Measurements from ENCODE around the gene USP46. TPM values are rescaled to one million over a fixed set of nuclear protein-coding genes. Genes with fewer than 3 reads are reported as not detected.

Gene USP46
- total and polyA plus RNA-seq, 2 of the 8 experiments (the other 6 are each of a cell fraction or from before 2014, with no cell fraction given): 10.6 to 62.4 TPM

GRCh38 chr4:52560844-52561280 is 98.2 kb downstream of the USP46 start:
- ChIA-PET POLR2A (ENCODE audit: partially characterized antibody) (no interaction called here), CTCF (ENCODE audit: partially characterized antibody) (interaction anchor here (1.0 to 1.5 kb wide), 2 partner anchors 16 to 27 kb away, joined by 3 to 5 read pairs; no protein-coding TSS in a partner anchor)
- Histone ChIP-seq H3K56ac (replicated peaks; ENCODE audit: insufficient read length, low read depth, low read length) (no peak overlapping the region), H4K8ac (ENCODE audit: extremely low read depth, insufficient read depth, low read length) (no peak overlapping the region), H3K23ac (ENCODE audit: insufficient read length) (no peak overlapping the region), H3K14ac (ENCODE audit: insufficient read length) (no peak overlapping the region), H2AFZ (ENCODE audit: low read length) (no peak overlapping the region), H4K20me1 (replicated peaks in 1 of 2; ENCODE audit: control insufficient read depth in 1 of 2, insufficient read depth in 2 of 2, low read length in 2 of 2) (no peaks in the 10 kb centered on the region), H3K18ac (ENCODE audit: extremely low read depth, low read length) (no peak overlapping the region), H2BK20ac (ENCODE audit: low read length) (no peak overlapping the region; the same call in 1 of the 2 replicates), H3K23me2 (ENCODE audit: low read depth, low read length) (no peaks in the 10 kb centered on the region; the same call in 1 of the 2 replicates), H4K5ac (ENCODE audit: insufficient read length, low read depth, low read length) (no peak overlapping the region), H4K91ac (replicated peaks; ENCODE audit: insufficient read length, low read length) (no peak overlapping the region), H2AK5ac (ENCODE audit: low read depth, low read length) (no peak overlapping the region), H3K79me1 (ENCODE audit: low read depth, low read length) (no peaks in the 10 kb centered on the region), H3K4me1 (replicated peaks in 1 of 4; ENCODE audit: control insufficient read depth in 3 of 4, insufficient read depth in 4 of 4, low read length in 3 of 4) (no peaks in the 10 kb centered on the region), H3K4me2 (ENCODE audit: insufficient read depth in 1 of 2, low read depth in 2 of 2, low read length in 2 of 2) (no peak overlapping the region), H3K9me3 (ENCODE audit: insufficient read depth in 2 of 2, low read depth in 1 of 2, low read length in 1 of 2) (no peaks in the 10 kb centered on the region), H2BK120ac (replicated peaks; ENCODE audit: low read depth, low read length) (no peak overlapping the region), H3K27ac (ENCODE audit: low read depth, low read length) (no peak overlapping the region), H3K36me3 (ENCODE audit: control insufficient read depth in 2 of 4, insufficient read depth in 4 of 4, low read length in 3 of 4) (no peaks in the 10 kb centered on the region), H2BK5ac (ENCODE audit: low read depth, low read length) (no peak overlapping the region), H3K79me2 (ENCODE audit: control insufficient read depth in 1 of 2, insufficient read depth in 2 of 2, low read length in 2 of 2) (no peaks in the 10 kb centered on the region), H3K27me3 (replicated peaks in 1 of 4; ENCODE audit: control insufficient read depth in 3 of 4, extremely low read depth in 1 of 4, insufficient read depth in 3 of 4, low read length in 3 of 4) (no peaks in the 10 kb centered on the region), H2BK15ac (ENCODE audit: low read length) (no peak overlapping the region), H3K9ac (replicated peaks in 1 of 4; ENCODE audit: extremely low read depth in 1 of 4, low read depth in 3 of 4, low read length in 3 of 4) (no peak overlapping the region), H3K4ac (replicated peaks; ENCODE audit: insufficient read length, low read depth, low read length) (no peak overlapping the region), H2BK12ac (ENCODE audit: low read depth, low read length) (no peak overlapping the region), H3K4me3 (ENCODE audit: extremely low read depth in 1 of 4, insufficient read depth in 2 of 4, low read depth in 3 of 4, low read length in 4 of 4) (no peak overlapping the region)
- DNase-seq (ENCODE audit: low read depth in 1 of 2, low spot score in 2 of 2) (no peak), FAIRE-seq (no peak)
- WGBS, 2 experiments (ENCODE audit: extremely low coverage in 1 of 2, insufficient coverage in 1 of 2, insufficient read length in 1 of 2, insufficient replicate concordance in 2 of 2, low coverage in 1 of 2, low lambda C conversion rate in 2 of 2, missing lambda C conversion rate in 1 of 2): 92% methylated on average over 1 of the region's 1 CpG; no CpG with 5 or more reads in 1 of the 2 experiments
- TF ChIP-seq SAP30 (IDR thresholded peaks at IDR 0.05; ENCODE audit: insufficient read depth, insufficient replicate concordance, low read length) (no peak), SP4 (IDR thresholded peaks at IDR 0.05; ENCODE audit: low read length) (no peak), SP1 (IDR thresholded peaks at IDR 0.05; ENCODE audit: low read depth, low read length) (no peak), RBBP5 (IDR thresholded peaks at IDR 0.05; ENCODE audit: borderline replicate concordance, low read depth, low read length) (no peak), POLR2AphosphoS5 (IDR thresholded peaks at IDR 0.05; ENCODE audit: low read depth, low read length) (no peak), CBX5 (IDR thresholded peaks at IDR 0.05; ENCODE audit: low read depth, low read length) (no peak), HDAC2 (IDR thresholded peaks at IDR 0.05; ENCODE audit: borderline replicate concordance in 1 of 2, low read depth in 2 of 2, low read length in 2 of 2) (no peak), CREB1 (IDR thresholded peaks at IDR 0.05) (no peak), ATF3 (IDR thresholded peaks at IDR 0.05; ENCODE audit: insufficient read depth, low read depth, low read length) (no peak), JUND (IDR thresholded peaks at IDR 0.05; ENCODE audit: low read length) (no peak), BCL11A (IDR thresholded peaks at IDR 0.05; ENCODE audit: low read depth in 2 of 2, low read length in 2 of 2) (no peak)
